Gastroesophageal sphincter (tissue), 3 donors: Measurements from ENCODE around the gene GBX1.

Experiments used
- CTCF ChIP-seq, 4 experiments: fragments of 200-600 bp in 2 of 4; fragments of 450-650 bp in 2 of 4; sonication (generic) in 1 of 4; IDR thresholded peaks; one replicate each; pipeline ENCODE4 v1.5.1; 2017 to 2019; ENCODE audit warnings: antibody characterized with exemption in 4 of 4, mild to moderate bottlenecking in 2 of 4, moderate library complexity in 2 of 4
- POLR2A ChIP-seq, 2 donors: fragments of 450-650 bp; IDR thresholded peaks; one replicate each; pipeline ENCODE4 v1.6.1; 2017; ENCODE audit warnings: antibody characterized with exemption in 2 of 2, mild to moderate bottlenecking in 2 of 2, moderate library complexity in 1 of 2

GRCh38 chr7:151118108-151119054 is 49.1 kb downstream of the GBX1 start:
- no peak for TF ChIP-seq CTCF (IDR thresholded peaks at IDR 0.05)
- no peak for TF ChIP-seq POLR2A (IDR thresholded peaks at IDR 0.05)
